Chondrocyte (in vitro differentiated cells): Measurements from ENCODE around the gene CLDN34. TPM values are rescaled to one million over a fixed set of nuclear protein-coding genes. Genes with fewer than 3 reads are reported as not detected.

Source experiments
- DNase-seq: peaks from one replicate; pipeline ENCODE4 v3.0.0; 2021; ENCODE audit warnings: mixed read lengths, low spot score
- H3K27ac Mint-ChIP-seq: one replicate; pipeline ENCODE4 v1.8.0; 2021; ENCODE audit warnings: mild to moderate bottlenecking, moderate library complexity, mixed read lengths; ENCODE audit not compliant: unreplicated experiment
- H3K27me3 Mint-ChIP-seq: 2 replicates; pipeline ENCODE4 v1.8.0; 2021; ENCODE audit warnings: low read depth, mixed read lengths
- H3K36me3 Mint-ChIP-seq: 2 replicates; pipeline ENCODE4 v1.8.0; 2021; ENCODE audit warnings: low read depth, mixed read lengths
- H3K4me1 Mint-ChIP-seq: 2 replicates; pipeline ENCODE4 v1.8.0; 2021; ENCODE audit warnings: low read depth, mild to moderate bottlenecking, mixed read lengths
- H3K4me3 Mint-ChIP-seq: one replicate; pipeline ENCODE4 v1.8.0; 2021; ENCODE audit warnings: mild to moderate bottlenecking, moderate library complexity, mixed read lengths; ENCODE audit not compliant: unreplicated experiment
- H3K9me3 Mint-ChIP-seq: 2 replicates; pipeline ENCODE4 v1.8.0; 2021; ENCODE audit warnings: low read depth, mixed read lengths
- long read RNA-seq: library from polyadenylated mRNA; stranded (forward); transcript quantifications from one replicate; pipeline ENCODE4 v2.0.0, GENCODE V29; 2021
- total RNA-seq: library from RNA; stranded (reverse); gene quantifications from 3 replicates; pipeline ENCODE4 v1.2.1, GENCODE V29; 2021
- TF ChIP-seq, protein P1 (sequence below): fragments of 200-600 bp; sonication (generic); IDR thresholded peaks from 2 replicates; pipeline ENCODE4 v1.5.0; 2021; ENCODE audit warnings: antibody characterized with exemption, mild to moderate bottlenecking, moderate library complexity

CLDN34 gene, protein sequence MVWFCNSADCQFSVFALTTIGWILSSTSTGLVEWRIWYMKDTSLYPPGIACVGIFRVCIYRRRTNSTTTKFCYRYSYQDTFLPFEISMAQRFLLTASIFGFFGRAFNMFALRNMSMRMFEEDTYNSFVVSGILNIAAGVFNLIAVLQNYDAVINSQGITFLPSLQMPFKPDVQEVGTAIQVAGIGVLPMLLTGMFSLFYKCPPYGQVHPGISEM
- not detected in 3 replicates for total RNA-seq
- long read RNA-seq = 0 reads

GRCh38 chrX:9966775-9967408 lies at the start of gene CLDN34:
Gene CLDN34, plus strand, starts transcription at chrX:9967358. Its CDS starts 0 bp downstream, at chrX:9967358.
- H3K27ac Mint-ChIP-seq = no peak within 1 kb of the TSS
- no peak within 1 kb of the TSS for H3K4me3 Mint-ChIP-seq
- DNase-seq = no peak
- peaks cover 2% of the 10 kb centered on the region for H3K36me3 Mint-ChIP-seq
- TF ChIP-seq, protein P1, sequence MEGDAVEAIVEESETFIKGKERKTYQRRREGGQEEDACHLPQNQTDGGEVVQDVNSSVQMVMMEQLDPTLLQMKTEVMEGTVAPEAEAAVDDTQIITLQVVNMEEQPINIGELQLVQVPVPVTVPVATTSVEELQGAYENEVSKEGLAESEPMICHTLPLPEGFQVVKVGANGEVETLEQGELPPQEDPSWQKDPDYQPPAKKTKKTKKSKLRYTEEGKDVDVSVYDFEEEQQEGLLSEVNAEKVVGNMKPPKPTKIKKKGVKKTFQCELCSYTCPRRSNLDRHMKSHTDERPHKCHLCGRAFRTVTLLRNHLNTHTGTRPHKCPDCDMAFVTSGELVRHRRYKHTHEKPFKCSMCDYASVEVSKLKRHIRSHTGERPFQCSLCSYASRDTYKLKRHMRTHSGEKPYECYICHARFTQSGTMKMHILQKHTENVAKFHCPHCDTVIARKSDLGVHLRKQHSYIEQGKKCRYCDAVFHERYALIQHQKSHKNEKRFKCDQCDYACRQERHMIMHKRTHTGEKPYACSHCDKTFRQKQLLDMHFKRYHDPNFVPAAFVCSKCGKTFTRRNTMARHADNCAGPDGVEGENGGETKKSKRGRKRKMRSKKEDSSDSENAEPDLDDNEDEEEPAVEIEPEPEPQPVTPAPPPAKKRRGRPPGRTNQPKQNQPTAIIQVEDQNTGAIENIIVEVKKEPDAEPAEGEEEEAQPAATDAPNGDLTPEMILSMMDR = no peak
- H3K4me1 Mint-ChIP-seq = no peaks in the 10 kb centered on the region
- peaks cover 10% of the 10 kb centered on the region for H3K9me3 Mint-ChIP-seq
- no peaks in the 10 kb centered on the region for H3K27me3 Mint-ChIP-seq

DNA sequence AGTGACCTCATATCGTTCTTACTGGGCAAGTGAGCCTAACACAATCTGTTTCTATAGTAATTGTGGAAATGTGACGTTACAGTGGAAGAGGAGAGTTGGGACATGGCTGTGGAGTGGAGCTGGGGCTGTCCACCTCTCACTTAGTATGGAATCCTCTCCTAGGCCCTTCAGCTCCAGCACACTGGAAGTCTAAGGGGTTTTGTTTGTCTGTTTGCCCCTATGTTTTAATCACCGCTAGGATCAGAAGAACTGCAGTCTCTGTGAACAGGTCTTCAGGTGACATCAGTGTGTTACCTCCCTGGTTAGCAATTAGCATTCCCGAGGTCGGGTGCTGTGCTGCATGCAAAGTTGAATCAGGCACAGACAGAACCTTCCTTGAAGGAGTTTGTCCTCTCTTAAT lies 49.3 kb upstream of the CLDN34 start:
- Mint-ChIP-seq H3K4me1 (peaks cover 8% of the 10 kb centered on the region), H3K4me3 (no peak overlapping the region), H3K9me3 (peaks cover 24% of the 10 kb centered on the region), H3K36me3 (peaks cover 3% of the 10 kb centered on the region), H3K27ac (no peak overlapping the region), H3K27me3 (no peaks in the 10 kb centered on the region)
- TF ChIP-seq, protein P1 = no peak
- no peak for DNase-seq

- peaks cover 3% of the 10 kb centered on the region for H3K36me3 Mint-ChIP-seq
- H3K9me3 Mint-ChIP-seq = peaks cover 21% of the 10 kb centered on the region
- TF ChIP-seq, protein P1 = no peak
- H3K4me3 Mint-ChIP-seq = no peak overlapping the region
- H3K27ac Mint-ChIP-seq = no peak overlapping the region
- no peaks in the 10 kb centered on the region for H3K27me3 Mint-ChIP-seq
- DNase-seq = no peak
- peaks cover 6% of the 10 kb centered on the region for H3K4me1 Mint-ChIP-seq
Measured at GRCh38 chrX:9919632-9920172, 47.5 kb upstream of the CLDN34 start.

DNA sequence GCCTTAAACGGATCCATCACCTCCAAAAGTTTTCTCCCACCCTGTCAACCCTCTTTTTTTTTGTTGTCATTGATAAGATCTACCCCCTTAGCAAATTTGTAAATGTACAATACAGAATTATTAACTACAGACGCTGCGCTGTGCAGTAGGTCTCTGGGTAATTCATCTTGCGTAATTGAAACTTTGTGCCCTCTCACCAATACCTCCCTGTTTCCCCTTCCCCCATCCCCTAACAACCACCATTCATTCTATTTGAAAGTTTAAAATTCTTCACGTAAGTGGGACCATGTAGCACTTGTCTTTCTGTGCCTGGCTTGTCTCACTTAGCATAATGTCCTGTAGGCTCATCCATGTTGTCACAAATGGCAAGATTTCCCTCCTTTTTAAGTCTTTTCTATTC lies 45.8 kb upstream of the CLDN34 start:
- TF ChIP-seq, protein P1 = no peak
- no peak overlapping the region for H3K4me3 Mint-ChIP-seq
- H3K27me3 Mint-ChIP-seq = no peaks in the 10 kb centered on the region
- H3K36me3 Mint-ChIP-seq = peaks cover 3% of the 10 kb centered on the region
- peaks cover 21% of the 10 kb centered on the region for H3K9me3 Mint-ChIP-seq
- no peak overlapping the region for H3K27ac Mint-ChIP-seq
- H3K4me1 Mint-ChIP-seq = peaks cover 6% of the 10 kb centered on the region
- DNase-seq = no peak

DNA sequence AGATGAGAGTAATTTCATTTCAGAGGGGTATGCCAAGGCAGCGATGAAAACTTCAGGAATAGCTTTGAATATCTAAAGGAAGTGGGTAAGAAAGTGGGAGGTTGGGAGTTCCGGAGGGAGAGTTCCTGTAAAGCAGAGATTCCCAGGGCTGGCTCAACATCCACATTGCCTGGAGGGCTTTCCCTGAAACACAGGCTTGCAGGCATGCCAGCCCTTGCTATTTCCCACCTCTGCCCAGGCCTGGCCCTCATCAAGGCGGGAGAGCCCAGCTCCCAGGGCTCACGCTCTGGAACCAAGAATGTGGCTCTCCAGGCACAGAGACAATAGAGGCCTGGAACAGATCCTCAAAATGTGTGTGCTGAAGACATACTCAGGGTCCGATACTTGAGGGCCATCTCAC lies 43.8 kb upstream of the CLDN34 start:
- Mint-ChIP-seq H3K4me1 (peaks cover 8% of the 10 kb centered on the region), H3K4me3 (no peak overlapping the region), H3K9me3 (peaks cover 18% of the 10 kb centered on the region), H3K27ac (no peak overlapping the region), H3K36me3 (peaks cover 3% of the 10 kb centered on the region), H3K27me3 (no peaks in the 10 kb centered on the region)
- TF ChIP-seq, protein P1 = no peak
- DNase-seq = no peak
